G401.6 (cell line): Measurements from ENCODE around the gene CXCL1.

Experiments
- FAIRE-seq: peaks from 2 replicates; lab custom pipeline; 2012; peaks lifted over from hg19 to GRCh38; lab: Jason Lieb, UNC

The CXCL1 gene

DNA sequence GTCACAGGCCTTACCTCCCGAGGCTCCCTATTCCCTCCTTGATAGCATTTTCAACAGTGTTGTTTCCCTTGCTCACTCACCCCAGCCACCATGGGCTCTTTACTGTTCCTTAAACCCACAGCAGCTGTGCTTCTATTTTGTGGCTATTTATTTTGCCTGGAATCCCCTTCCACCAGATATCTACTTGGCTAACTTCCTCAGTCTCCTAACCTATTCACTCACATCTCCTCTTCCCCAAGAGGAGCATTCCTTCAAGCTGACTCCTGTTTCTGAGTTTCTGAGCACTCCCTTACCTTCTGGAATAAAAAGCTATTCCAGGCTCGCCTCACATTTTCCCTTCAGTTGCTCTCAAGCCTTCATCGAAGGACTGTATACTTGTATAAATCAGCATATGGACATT, 50.5 kb downstream of the CXCL1 start:
- no peak for FAIRE-seq
